BLaER1 (cell line): ENCODE results near the gene CTRB1.
A peak's percentile ranks its signal among the peaks of the same experiment; 100 is the strongest.

Experiments used
- H3K27ac ChIP-seq: shearing (Covaris generic); formaldehyde crosslinking; 2 replicates; pipeline ENCODE4 v1.8.1; 2022
- H3K27me3 ChIP-seq: shearing (Covaris generic); formaldehyde crosslinking; 2 replicates; pipeline ENCODE4 v1.8.1; 2022
- H3K36me3 ChIP-seq: shearing (Covaris generic); formaldehyde crosslinking; 2 replicates; pipeline ENCODE4 v1.8.1; 2022
- H3K4me1 ChIP-seq: shearing (Covaris generic); formaldehyde crosslinking; 2 replicates; pipeline ENCODE4 v1.8.1; 2022
- H3K4me2 ChIP-seq: shearing (Covaris generic); formaldehyde crosslinking; 2 replicates; pipeline ENCODE4 v1.8.1; 2022
- H3K4me3 ChIP-seq: shearing (Covaris generic); formaldehyde crosslinking; 2 replicates; pipeline ENCODE4 v1.8.1; 2022
- H3K9ac ChIP-seq: shearing (Covaris generic); formaldehyde crosslinking; 2 replicates; pipeline ENCODE4 v1.8.1; 2022
- H3K9me3 ChIP-seq: shearing (Covaris generic); formaldehyde crosslinking; 2 replicates; pipeline ENCODE4 v1.8.1; 2022
- H4K20me1 ChIP-seq: shearing (Covaris generic); formaldehyde crosslinking; 2 replicates; pipeline ENCODE4 v1.8.1; 2022
- Cebpa-rat ChIP-seq: shearing (Covaris generic); IDR thresholded peaks from 2 replicates; pipeline ENCODE4 v1.8.1; 2022

Gene CTRB1

DNA sequence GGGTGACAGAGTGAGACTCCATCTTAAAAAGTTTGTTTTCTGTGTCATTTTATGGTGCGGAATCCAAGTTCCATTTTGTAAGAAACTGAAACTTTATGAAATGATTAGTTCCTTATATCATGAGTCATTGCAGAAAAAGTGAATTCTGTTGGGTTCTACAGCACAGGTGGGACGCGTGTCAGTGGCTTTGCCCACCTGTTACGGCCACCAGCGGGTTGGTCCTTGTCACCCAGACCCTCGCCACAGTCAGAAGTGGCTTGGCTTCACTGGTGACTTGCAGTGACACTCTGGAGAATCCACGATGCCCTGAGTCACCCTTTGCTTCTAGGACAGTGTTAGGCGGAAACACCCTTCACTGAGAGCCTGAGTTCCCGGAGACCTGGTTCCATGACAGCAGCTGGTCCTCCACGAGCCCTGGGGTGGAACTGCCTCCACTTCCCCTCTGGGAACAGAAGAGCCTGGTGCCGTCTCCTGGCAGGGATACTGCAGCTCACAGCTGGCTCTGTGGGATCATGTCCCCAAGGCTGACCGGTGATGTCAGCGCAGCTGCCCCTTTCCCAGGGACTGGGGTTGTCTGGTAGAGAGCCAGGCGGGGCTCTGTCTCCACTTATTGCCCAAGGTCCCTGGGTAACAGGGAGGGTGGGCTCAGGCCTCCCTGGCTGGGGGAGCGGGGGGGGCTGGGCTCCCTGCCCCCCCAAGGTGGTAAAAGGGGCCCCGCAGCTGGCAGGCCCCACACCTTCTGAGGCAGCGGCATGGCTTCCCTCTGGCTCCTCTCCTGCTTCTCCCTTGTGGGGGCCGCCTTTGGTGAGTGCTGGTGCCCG, at the start of gene CTRB1:
Gene CTRB1, plus strand, starts transcription at position 733 of the 821 bp plus-strand sequence. Its CDS starts 20 bp downstream, at position 753.
- Histone ChIP-seq H3K9me3 (no peaks in the 10 kb centered on the region), H3K4me2 (peak within 1 kb of the TSS; percentile 52), H3K9ac (no peak within 1 kb of the TSS), H3K27me3 (no peaks in the 10 kb centered on the region), H3K4me3 (no peak within 1 kb of the TSS), H4K20me1 (no peaks in the 10 kb centered on the region), H3K4me1 (peaks cover 16% of the 10 kb centered on the region), H3K36me3 (no peaks in the 10 kb centered on the region), H3K27ac (no peak within 1 kb of the TSS)
- TF ChIP-seq Cebpa-rat = no peak

DNA sequence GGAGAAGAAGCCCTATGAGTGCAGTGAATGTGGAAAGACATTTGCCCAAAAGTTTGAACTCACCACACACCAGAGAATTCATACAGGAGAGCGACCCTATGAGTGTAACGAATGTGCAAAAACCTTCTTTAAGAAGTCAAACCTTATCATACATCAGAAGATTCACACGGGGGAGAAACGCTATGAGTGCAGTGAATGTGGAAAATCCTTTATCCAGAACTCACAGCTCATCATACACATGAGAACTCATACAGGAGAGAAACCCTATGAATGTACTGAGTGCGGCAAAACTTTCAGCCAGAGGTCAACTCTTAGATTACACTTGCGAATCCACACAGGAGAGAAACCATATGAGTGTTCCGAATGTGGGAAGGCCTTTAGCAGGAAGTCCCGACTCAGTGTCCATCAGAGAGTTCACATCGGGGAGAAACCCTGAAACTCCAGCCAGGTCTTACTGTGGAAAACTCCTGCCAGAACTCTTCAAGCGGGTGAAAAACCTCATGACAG, 48.8 kb upstream of the CTRB1 start:
- no peak overlapping the region for H3K4me2 ChIP-seq
- H3K9ac ChIP-seq = no peak overlapping the region
- no peaks in the 10 kb centered on the region for H4K20me1 ChIP-seq
- H3K27ac ChIP-seq = no peak overlapping the region
- peak overlapping the region; percentile 45 for H3K4me3 ChIP-seq
- peaks cover 100% of the 10 kb centered on the region for H3K36me3 ChIP-seq
- TF ChIP-seq Cebpa-rat = no peak
- peaks cover 100% of the 10 kb centered on the region for H3K9me3 ChIP-seq
- H3K27me3 ChIP-seq = no peaks in the 10 kb centered on the region
- H3K4me1 ChIP-seq = no peaks in the 10 kb centered on the region

DNA sequence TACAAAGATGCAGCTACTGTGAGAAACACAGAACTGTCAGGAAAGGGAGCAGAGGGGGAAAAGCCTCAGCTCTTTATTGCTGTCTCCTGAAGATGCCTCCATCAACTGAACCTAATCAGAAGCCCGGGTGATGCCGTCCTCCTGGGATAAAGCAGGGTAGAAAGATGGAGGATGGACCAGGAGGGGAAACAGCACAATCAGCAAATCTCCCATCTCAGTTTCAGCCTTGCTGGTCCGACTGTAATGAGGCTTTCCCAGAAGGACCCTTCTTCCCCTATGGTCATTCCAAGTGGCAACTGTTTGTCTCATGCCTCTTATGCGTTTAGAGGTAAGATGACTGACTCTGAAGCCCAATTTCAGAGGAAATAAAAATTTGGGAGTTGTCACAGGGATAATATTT, 46.2 kb upstream of the CTRB1 start:
- H3K9me3 ChIP-seq = peaks cover 100% of the 10 kb centered on the region
- H3K4me2 ChIP-seq = no peak overlapping the region
- no peaks in the 10 kb centered on the region for H4K20me1 ChIP-seq
- H3K27me3 ChIP-seq = no peaks in the 10 kb centered on the region
- no peak overlapping the region for H3K9ac ChIP-seq
- peaks cover 87% of the 10 kb centered on the region for H3K36me3 ChIP-seq
- no peak for TF ChIP-seq Cebpa-rat
- H3K27ac ChIP-seq = no peak overlapping the region
- H3K4me3 ChIP-seq = no peak overlapping the region
- H3K4me1 ChIP-seq = no peaks in the 10 kb centered on the region

DNA sequence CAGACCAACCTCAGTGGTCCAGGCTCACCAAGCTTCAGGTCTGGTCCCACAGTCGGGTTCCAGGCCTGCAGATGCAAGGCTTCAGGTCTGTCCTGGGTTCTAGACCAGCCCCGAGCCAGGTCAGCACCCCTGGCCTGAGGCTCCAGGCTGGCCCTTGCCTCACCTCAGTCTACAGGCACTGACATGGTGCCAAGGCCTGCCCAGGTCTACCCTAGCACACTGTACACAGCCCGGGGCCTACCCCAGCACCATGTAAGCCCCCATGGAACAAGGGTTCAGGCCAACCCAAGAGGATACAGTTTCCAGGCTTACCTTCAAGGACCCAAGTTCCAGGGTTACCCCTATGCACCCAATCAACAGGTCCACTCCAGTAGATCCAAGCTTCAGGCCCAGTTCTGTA, 43.7 kb upstream of the CTRB1 start:
- no peak overlapping the region for H3K4me2 ChIP-seq
- H4K20me1 ChIP-seq = no peaks in the 10 kb centered on the region
- no peaks in the 10 kb centered on the region for H3K27me3 ChIP-seq
- no peak overlapping the region for H3K4me3 ChIP-seq
- H3K9me3 ChIP-seq = peaks cover 88% of the 10 kb centered on the region
- H3K9ac ChIP-seq = no peak overlapping the region
- H3K36me3 ChIP-seq = peaks cover 62% of the 10 kb centered on the region
- no peak overlapping the region for H3K27ac ChIP-seq
- H3K4me1 ChIP-seq = no peaks in the 10 kb centered on the region
- TF ChIP-seq Cebpa-rat = no peak

DNA sequence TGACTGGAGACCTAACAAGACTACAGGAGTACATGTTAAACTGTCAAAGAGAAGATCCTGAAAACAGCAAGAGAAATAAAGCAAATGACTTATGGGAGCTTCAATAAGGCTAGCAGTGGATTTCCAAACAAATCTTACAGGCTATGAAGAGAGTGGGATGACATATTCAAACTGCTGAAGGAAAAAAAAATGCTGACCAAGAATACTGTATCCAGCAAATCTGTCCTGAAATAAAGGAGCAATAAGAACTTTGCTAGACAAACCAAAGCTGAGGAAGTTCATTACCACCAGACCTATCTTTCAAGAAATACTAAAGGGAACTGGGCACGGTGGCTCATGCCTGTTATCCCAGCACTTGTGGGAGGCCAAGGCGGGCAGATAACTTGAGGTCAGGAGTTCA, 41.9 kb upstream of the CTRB1 start:
- no peak for TF ChIP-seq Cebpa-rat
- no peak overlapping the region for H3K4me2 ChIP-seq
- H3K4me1 ChIP-seq = no peaks in the 10 kb centered on the region
- no peak overlapping the region for H3K9ac ChIP-seq
- no peak overlapping the region for H3K4me3 ChIP-seq
- peaks cover 44% of the 10 kb centered on the region for H3K36me3 ChIP-seq
- H4K20me1 ChIP-seq = no peaks in the 10 kb centered on the region
- H3K9me3 ChIP-seq = peaks cover 69% of the 10 kb centered on the region
- no peak overlapping the region for H3K27ac ChIP-seq
- H3K27me3 ChIP-seq = no peaks in the 10 kb centered on the region

DNA sequence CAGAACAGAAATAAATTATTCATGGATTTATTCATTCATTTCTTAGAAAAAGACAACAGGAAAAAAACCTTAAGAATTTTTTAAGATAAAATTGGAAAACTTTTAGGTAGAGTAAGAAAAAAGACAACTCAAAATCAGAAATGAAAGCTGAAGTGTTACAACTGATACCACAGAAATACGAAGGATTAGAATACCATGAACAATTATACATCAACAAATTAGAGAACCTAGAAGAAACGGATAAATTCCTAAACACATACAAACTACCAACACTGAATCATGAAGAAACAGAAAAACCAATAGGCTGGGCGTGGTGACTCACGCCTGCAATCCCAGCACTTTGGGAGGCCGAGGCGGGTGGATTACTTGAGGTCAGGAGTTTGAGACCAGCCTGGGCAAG, 39.6 kb upstream of the CTRB1 start:
- H3K9ac ChIP-seq = no peak overlapping the region
- no peak for TF ChIP-seq Cebpa-rat
- no peaks in the 10 kb centered on the region for H4K20me1 ChIP-seq
- H3K4me3 ChIP-seq = no peak overlapping the region
- no peak overlapping the region for H3K4me2 ChIP-seq
- H3K36me3 ChIP-seq = peaks cover 21% of the 10 kb centered on the region
- no peak overlapping the region for H3K27ac ChIP-seq
- H3K9me3 ChIP-seq = peaks cover 47% of the 10 kb centered on the region
- H3K4me1 ChIP-seq = no peaks in the 10 kb centered on the region
- no peaks in the 10 kb centered on the region for H3K27me3 ChIP-seq

DNA sequence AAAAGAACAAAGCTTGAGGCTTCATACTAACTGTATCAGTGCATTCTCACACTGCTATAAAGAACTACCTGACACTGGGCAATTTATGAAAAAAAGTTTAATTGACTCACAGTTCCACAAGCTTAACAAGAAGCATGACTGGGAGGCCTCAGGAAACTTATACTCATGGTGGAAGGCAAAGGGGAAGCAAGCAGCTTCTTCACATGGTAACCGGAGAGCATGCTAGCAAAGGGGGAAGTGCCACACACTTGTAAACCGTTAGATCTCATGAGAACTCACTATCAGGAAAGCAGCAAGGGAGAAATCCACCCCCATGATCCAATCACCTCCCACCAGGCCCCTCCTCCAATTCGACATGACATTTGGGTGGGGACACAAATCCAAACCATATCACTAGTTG, 37.2 kb upstream of the CTRB1 start:
- Histone ChIP-seq H3K4me2 (no peak overlapping the region), H3K27ac (no peak overlapping the region), H3K36me3 (peaks cover 6% of the 10 kb centered on the region; the same call in 1 of the 2 replicates), H4K20me1 (no peaks in the 10 kb centered on the region), H3K9me3 (peaks cover 22% of the 10 kb centered on the region), H3K4me1 (no peaks in the 10 kb centered on the region), H3K9ac (no peak overlapping the region), H3K4me3 (no peak overlapping the region), H3K27me3 (no peaks in the 10 kb centered on the region)
- no peak for TF ChIP-seq Cebpa-rat

DNA sequence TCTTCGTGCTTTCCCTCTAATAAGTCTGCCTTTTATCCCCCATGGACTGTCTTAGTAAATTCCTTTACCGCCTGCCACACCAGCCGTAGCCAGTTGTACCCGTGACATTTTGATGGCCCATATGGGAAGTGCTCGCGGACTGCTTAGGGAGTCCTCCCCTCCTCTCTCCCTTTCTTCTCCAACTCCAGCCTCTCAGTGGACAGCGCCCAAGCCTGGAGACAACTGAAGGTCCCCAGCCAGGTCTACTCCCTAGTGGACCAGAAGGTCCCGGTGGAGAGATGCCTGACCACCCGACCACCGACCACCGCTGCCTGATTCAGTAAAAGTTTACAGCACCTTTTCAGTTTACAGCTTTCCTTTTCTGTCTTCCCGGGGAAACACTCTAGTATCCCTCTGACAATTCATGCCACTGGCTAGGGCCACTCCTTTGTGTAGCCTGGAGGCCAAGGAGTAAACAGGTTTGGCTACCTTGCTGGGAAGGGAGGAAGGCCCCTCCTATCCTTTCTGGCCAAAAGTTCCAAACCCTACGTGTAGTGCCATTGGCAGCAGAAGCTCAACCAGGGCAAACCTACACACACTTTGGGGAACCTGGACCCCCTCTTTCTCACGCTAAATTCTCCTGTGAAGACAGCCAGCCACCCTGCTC, 29.8 kb upstream of the CTRB1 start:
- H3K9ac ChIP-seq = no peak overlapping the region
- no peaks in the 10 kb centered on the region for H3K27me3 ChIP-seq
- H3K27ac ChIP-seq = no peak overlapping the region
- TF ChIP-seq Cebpa-rat = no peak
- H3K9me3 ChIP-seq = no peaks in the 10 kb centered on the region
- no peak overlapping the region for H3K4me3 ChIP-seq
- no peak overlapping the region for H3K4me2 ChIP-seq
- no peaks in the 10 kb centered on the region for H4K20me1 ChIP-seq
- H3K36me3 ChIP-seq = no peaks in the 10 kb centered on the region
- 0 out of 2 replicates have a peak, but pooled peaks cover 4% of the 10 kb centered on the region for H3K4me1 ChIP-seq

DNA sequence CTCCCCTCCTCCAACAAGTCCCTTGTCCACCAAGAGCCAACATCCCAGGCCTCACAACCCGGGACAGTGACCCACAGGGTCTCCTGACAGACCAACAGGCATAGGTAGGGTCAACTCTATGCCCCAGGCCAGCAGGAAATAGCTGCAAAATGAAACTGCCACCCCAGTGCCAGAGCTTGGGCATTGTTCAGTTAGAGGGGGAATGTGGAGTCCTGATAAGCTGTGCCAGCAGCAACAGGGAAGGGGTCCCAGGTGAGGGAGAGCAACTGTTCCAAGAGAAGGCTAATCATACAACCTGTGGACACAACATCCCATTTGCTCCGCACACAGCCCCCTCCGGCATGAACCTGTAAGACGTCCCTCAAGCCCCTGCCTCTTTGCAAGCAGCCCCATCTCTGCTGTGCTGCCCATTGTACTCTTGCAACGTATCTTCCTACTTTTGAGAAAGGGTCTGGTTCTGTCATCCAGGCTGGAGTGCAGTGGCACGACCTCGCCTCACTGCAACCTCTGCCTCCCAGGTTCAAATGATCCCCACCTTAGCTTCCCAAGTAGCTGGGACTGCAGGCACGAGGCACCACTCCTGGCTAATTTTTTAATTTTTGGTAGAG, 29.0 kb upstream of the CTRB1 start:
- Histone ChIP-seq H4K20me1 (no peaks in the 10 kb centered on the region), H3K4me2 (no peak overlapping the region), H3K9ac (no peak overlapping the region), H3K4me3 (no peak overlapping the region), H3K4me1 (0 out of 2 replicates have a peak, but pooled peaks cover 4% of the 10 kb centered on the region), H3K36me3 (no peaks in the 10 kb centered on the region), H3K27ac (no peak overlapping the region), H3K9me3 (no peaks in the 10 kb centered on the region), H3K27me3 (no peaks in the 10 kb centered on the region)
- no peak for TF ChIP-seq Cebpa-rat
